Activated naive CD4-positive, alpha-beta T cell treated with anti-CD3 and anti-CD28 coated beads, Interleukin-2, amount 50 U/mL, for 16 hours (primary cell): Measurements from ENCODE around the gene LRRC2.
"Not testable (repeated sequence)": the region's sequence is repeated elsewhere in the genome, so short reads cannot be mapped to it uniquely, and the experiment has no call there.

ENCODE experiments used
- DNase-seq: peaks from one replicate; pipeline ENCODE4 v3.0.0-alpha.2; 2020

Gene LRRC2

GRCh38 chr3:46580675-46581074 is 14.6 kb upstream of the LRRC2 start:
- no peak for DNase-seq

- no peak for DNase-seq
Measured at GRCh38 chr3:46579756-46580286, 13.7 kb upstream of the LRRC2 start.

GRCh38 chr3:46578973-46579755 is 13.1 kb upstream of the LRRC2 start:
- DNase-seq, result no peak

- DNase-seq, result not testable (repeated sequence)
Measured at GRCh38 chr3:46577580-46578249, 11.6 kb upstream of the LRRC2 start.

GRCh38 chr3:46576879-46577278 is 10.8 kb upstream of the LRRC2 start:
- no peak for DNase-seq

- DNase-seq, result no peak
Measured at GRCh38 chr3:46576386-46576785, 10.3 kb upstream of the LRRC2 start.

- DNase-seq, result no peak
Measured at GRCh38 chr3:46575577-46576222, 9.6 kb upstream of the LRRC2 start.

- DNase-seq, result no peak
Measured at GRCh38 chr3:46574881-46575576, 8.9 kb upstream of the LRRC2 start.

- DNase-seq, result no peak
Measured at GRCh38 chr3:46574243-46574646, 8.1 kb upstream of the LRRC2 start.

- no peak for DNase-seq
Measured at GRCh38 chr3:46573701-46574100, 7.6 kb upstream of the LRRC2 start.

GRCh38 chr3:46571684-46572083 is 5.6 kb upstream of the LRRC2 start:
- DNase-seq, result no peak

GRCh38 chr3:46565607-46566039 is 479 bp downstream of the LRRC2 start:
- DNase-seq, result no peak

GRCh38 chr3:46565077-46565476 is 1.0 kb downstream of the LRRC2 start:
- DNase-seq, result no peak

GRCh38 chr3:46564190-46565021 is 1.7 kb downstream of the LRRC2 start:
- no peak for DNase-seq

- no peak for DNase-seq
Measured at GRCh38 chr3:46561951-46562350, 4.2 kb downstream of the LRRC2 start.

- DNase-seq, result no peak
Measured at GRCh38 chr3:46561511-46561910, 4.6 kb downstream of the LRRC2 start.

- DNase-seq, result no peak
Measured at GRCh38 chr3:46559091-46559704, 6.9 kb downstream of the LRRC2 start.

GRCh38 chr3:46558184-46559043 is 7.7 kb downstream of the LRRC2 start:
- peak; percentile 59 for DNase-seq

- DNase-seq, result no peak
Measured at GRCh38 chr3:46557814-46558183, 8.3 kb downstream of the LRRC2 start.

- no peak for DNase-seq
Measured at GRCh38 chr3:46553154-46553553, 12.9 kb downstream of the LRRC2 start.

GRCh38 chr3:46552538-46552937 is 13.6 kb downstream of the LRRC2 start:
- DNase-seq, result no peak
